GM18507 (cell line): ENCODE measurements around the gene AKAP11.

Experiments
- DNase-seq: peaks from one replicate; pipeline ENCODE4 v3.0.0; 2011; ENCODE audit warnings: low read depth; ENCODE audit not compliant: insufficient read length; ENCODE audit errors: extremely low spot score
- FAIRE-seq: peaks from 2 replicates; lab custom pipeline; 2011; peaks lifted over from hg19 to GRCh38; lab: Jason Lieb, UNC

Gene AKAP11

DNA sequence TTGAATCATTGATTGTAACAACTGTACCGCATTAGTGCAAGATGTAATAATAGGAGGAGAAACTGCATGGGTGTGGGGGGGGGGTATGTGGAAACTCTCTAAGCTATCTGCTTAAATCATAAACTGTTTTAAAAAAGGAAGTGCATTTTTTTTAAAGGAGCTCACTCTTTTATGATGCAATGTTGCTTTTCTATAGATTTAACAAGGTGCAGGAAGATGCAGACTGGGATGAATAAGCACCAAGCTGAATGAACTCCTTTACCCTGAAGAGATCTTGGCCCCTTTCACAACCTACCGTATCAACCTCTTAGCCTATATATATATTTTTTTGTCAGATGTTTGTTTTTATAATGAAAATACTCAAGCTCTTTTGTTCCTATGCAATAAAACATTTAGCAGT is 95.9 kb downstream of the AKAP11 start:
- no peak for FAIRE-seq
- DNase-seq = no peak

DNA sequence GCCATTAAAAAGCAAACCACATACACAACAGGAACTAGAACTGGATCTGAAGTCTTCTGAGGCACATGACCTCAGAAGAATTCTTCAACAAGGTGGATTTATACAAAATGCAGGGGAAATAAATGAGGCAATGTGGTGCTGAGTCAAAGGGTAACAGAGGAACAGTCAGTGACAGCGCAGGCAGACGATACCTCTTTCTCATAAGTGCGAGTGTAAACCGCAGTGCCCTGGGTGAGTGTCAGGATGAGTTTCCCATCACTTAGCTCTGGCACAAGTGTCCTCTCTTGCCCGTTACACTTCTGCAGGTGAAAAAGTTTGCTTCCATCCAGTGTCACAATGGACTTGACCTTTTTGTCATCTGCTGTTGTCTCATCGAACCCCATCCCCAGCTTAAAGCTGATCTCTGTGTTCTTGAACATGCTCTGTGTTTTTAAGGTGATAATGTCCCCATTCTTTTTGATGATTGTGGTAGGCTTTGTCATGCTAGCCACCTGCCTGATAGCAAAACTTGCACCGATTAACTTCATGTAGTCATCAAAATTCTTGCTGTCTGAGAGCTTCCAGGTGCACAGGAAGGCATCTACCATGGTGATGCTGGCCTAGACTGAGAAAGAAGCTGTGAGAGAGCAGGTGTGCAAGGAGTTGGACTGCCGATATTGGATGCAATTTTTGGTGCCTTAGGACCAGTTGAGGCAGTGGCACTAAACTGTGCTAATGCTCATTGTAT is 97.3 kb downstream of the AKAP11 start:
- DNase-seq = no peak
- FAIRE-seq = peak; percentile 70

GRCh38 chr13:42370229-42370628 is 98.3 kb downstream of the AKAP11 start:
- no peak for DNase-seq
- no peak for FAIRE-seq
